Left colon (tissue), 2 donors: Measurements from ENCODE around the gene GGPS1. TPM values are rescaled to one million over a fixed set of nuclear protein-coding genes. Genes with fewer than 3 reads are reported as not detected.
"Not testable (repeated sequence)": the region's sequence is repeated elsewhere in the genome, so short reads cannot be mapped to it uniquely, and the experiment has no call there.

Source experiments
- ATAC-seq: fragments of 200-7000 bp; cut with Tn5 transposase; one replicate; pipeline ENCODE4 v1.9.1; 2020; ENCODE audit warnings: mild to moderate bottlenecking, moderate library complexity
- DNase-seq, 2 donors: peaks; one replicate each; pipeline ENCODE4 v3.0.0-alpha.2; 2020
- intact Hi-C, 2 donors: fragments of 100-400 bp; cut with DNase I in 1 of 2; cut with micrococcal nuclease in 1 of 2; formaldehyde crosslinking; loops; one replicate each; pipeline versions ENCODE4 v1.11.2 to v1.14.0; 2022; cut with DNase I, micrococcal nuclease
- total RNA-seq, 2 donors: library from RNA; stranded (reverse); fragmentation: NEBNext Ultra II Directional; extraction: Animal tissue kit (Norgen Biotek cat#: 25700); gene quantifications; one replicate each; pipeline ENCODE4 v1.2.1, GENCODE V29; 2021
- donor health status: DM: no; HTN: no; CAD: no.
- donor health status: DM: yes; HTN: yes; CAD: no.

The GGPS1 gene
- total RNA-seq, 2 donors from 2014 or later: 29.9 to 30.9 TPM

- intact Hi-C loops: no loop called here
- no peak for ATAC-seq
- no peak for DNase-seq
Observed at GRCh38 chr1:235369802-235370201, 41.4 kb downstream of the GGPS1 start.

DNA sequence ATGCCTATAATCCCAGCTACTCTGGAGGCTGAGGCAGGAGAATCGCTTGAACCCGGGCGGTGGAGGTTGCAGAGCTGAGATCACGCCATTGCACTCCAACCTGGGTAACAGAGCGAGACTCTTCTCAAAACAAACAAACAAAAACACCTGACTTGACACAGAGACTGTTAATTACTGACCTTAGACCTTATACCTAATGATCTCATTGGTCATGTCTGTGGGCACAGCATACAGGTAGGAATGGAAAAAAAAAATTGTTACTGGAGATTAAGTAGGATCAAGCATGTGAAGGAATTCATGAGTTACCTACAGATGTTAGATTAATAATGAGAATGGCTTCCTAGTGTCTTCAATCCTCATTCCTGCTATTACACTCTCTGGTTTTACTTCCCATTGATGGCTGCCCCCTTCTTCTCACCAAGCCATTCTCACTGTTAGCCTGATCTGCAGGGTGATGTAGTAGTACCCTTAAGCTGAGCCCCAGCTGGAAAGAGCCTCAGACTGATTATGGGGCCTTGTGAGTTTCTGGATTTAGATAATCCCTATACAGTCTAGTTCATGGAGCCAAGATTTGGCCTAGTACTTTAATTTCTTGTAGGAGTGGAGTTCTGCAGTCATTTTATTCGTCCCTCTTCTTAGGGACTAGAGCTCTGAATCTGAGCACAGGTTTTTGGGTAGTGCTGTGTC is 47.7 kb downstream of the GGPS1 start:
- intact Hi-C loops: no loop called here
- DNase-seq (no peak), ATAC-seq (no peak)

GRCh38 chr1:235378134-235378735 is 49.9 kb downstream of the GGPS1 start:
- DNase-seq, ATAC-seq, intact Hi-C loops: not testable (repeated sequence)

DNA sequence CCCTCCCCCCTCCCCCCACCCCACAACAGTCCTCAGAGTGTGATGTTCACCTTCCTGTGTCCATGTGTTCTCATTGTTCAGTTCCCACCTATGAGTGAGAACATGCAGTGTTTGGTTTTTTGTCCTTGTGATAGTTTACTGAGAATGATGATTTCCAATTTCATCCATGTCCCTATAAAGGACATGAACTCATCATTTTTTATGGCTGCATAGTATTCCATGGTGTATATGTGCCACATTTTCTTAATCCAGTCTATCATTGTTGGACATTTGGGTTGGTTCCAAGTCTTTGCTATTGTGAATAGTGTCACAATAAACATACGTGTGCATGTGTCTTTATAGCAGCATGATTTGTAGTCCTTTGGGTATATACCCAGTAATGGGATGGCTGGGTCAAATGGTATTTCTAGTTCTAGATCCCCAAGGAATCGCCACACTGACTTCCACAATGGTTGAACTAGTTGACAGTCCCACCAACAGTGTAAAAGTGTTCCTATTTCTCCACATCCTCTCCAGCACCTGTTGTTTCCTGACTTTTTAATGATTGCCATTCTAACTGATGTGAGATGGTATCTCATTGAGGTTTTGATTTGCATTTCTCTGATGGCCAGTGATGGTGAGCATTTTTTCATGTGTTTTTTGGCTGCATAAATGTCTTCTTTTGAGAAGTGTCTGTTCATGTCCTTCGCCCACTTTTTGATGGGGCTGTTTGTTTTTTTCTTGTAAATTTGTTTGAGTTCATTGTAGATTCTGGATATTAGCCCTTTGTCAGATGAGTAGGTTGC is 53.8 kb downstream of the GGPS1 start:
- not testable (repeated sequence) for ATAC-seq

DNA sequence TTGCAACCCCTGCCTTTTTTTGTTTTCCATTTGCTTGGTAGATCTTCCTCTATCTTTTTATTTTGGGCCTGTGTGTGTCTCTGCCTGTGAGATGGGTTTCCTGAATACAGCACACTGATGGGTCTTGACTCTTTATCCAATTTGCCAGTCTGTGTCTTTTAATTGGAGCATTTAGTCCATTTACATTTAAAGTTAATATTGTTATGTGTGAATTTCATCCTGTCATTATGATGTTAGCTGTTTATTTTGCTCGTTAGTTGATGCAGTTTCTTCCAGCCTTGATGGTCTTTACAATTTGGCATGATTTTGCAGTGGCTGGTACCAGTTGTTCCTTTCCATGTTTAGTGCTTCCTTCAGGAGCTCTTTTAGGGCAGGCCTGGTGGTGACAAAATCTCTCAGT is 57.3 kb downstream of the GGPS1 start:
- ATAC-seq, intact Hi-C loops, DNase-seq: not testable (repeated sequence)

More for the DNA sequence above, 53.8 kb downstream of the GGPS1 start:
- DNase-seq, intact Hi-C loops: not testable (repeated sequence)

DNA sequence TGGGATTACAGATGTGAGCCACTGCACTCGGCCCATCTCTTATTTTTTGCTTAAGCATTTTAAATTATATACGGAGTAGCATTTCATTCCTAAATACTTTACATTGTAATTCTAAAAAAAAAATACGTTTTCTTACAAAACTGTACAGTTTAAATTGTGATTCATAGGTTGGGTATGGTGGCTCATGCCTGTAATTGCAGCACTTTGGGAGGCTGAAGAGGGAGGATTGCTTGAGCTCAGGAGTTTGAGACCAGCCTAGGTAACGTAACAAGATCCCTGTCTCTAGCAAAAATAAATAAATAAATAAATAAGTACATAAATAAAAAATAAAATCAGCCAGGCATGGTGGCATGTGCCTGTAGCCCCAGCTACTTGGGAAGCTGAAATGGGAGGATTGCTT is 63.5 kb downstream of the GGPS1 start:
- DNase-seq: no peak
- intact Hi-C loops: no loop called here
- no peak for ATAC-seq

Other genes starting within 250 kb of the GGPS1 start
- gene TOMM20, start 199.7 kb upstream of the GGPS1 start, total RNA-seq: 100 to 1,000 TPM in 1 of 2 donors, 10 to 100 TPM in 1; 84.6 to 108 TPM
- gene RBM34, start 167.3 kb upstream of the GGPS1 start, total RNA-seq: 10 to 100 TPM; 50.8 to 58.7 TPM
- gene ARID4B, start 391 bp upstream of the GGPS1 start, total RNA-seq: 10 to 100 TPM; 26.2 to 33.9 TPM
- gene TBCE, start 38.9 kb downstream of the GGPS1 start, total RNA-seq: 10 to 100 TPM; 19.2 to 26.4 TPM
- gene B3GALNT2, start 175.9 kb downstream of the GGPS1 start, total RNA-seq: 10 to 100 TPM; 18.6 to 18.7 TPM